Activated T-cell treated with anti-CD3 and anti-CD28 coated beads, Interleukin-2, amount 50 U/mL, for 4 hours (primary cell): Measurements from ENCODE around the gene MYCBP2. TPM values are rescaled to one million over a fixed set of nuclear protein-coding genes. Genes with fewer than 3 reads are reported as not detected.

Experiments used
- ATAC-seq, 2 donors: fragments of 200-7000 bp; cut with Tn5 transposase; one replicate each; pipeline ENCODE4 v1.10.0; 2021
- DNase-seq: peaks from one replicate; pipeline ENCODE4 v3.0.0-alpha.2; 2020
- H3K27me3 Mint-ChIP-seq: one replicate; pipeline ENCODE4 v1.8.0; 2021; ENCODE audit warnings: low read depth, mixed read lengths
- H3K36me3 Mint-ChIP-seq: one replicate; pipeline ENCODE4 v1.8.0; 2022; ENCODE audit warnings: mixed read lengths; ENCODE audit not compliant: insufficient read depth
- H3K4me1 Mint-ChIP-seq: one replicate; pipeline ENCODE4 v1.8.0; 2021; ENCODE audit warnings: low read depth, mixed read lengths
- H3K4me3 Mint-ChIP-seq: one replicate; pipeline ENCODE4 v1.8.0; 2021; ENCODE audit warnings: mild to moderate bottlenecking, moderate library complexity, mixed read lengths
- H3K9me3 Mint-ChIP-seq: one replicate; pipeline ENCODE4 v1.8.0; 2021; ENCODE audit warnings: mixed read lengths
- total RNA-seq, 3 donors: library from RNA; stranded (reverse); gene quantifications; one replicate each; pipeline ENCODE4 v1.2.1, GENCODE V29; 2021

The MYCBP2 gene, protein sequence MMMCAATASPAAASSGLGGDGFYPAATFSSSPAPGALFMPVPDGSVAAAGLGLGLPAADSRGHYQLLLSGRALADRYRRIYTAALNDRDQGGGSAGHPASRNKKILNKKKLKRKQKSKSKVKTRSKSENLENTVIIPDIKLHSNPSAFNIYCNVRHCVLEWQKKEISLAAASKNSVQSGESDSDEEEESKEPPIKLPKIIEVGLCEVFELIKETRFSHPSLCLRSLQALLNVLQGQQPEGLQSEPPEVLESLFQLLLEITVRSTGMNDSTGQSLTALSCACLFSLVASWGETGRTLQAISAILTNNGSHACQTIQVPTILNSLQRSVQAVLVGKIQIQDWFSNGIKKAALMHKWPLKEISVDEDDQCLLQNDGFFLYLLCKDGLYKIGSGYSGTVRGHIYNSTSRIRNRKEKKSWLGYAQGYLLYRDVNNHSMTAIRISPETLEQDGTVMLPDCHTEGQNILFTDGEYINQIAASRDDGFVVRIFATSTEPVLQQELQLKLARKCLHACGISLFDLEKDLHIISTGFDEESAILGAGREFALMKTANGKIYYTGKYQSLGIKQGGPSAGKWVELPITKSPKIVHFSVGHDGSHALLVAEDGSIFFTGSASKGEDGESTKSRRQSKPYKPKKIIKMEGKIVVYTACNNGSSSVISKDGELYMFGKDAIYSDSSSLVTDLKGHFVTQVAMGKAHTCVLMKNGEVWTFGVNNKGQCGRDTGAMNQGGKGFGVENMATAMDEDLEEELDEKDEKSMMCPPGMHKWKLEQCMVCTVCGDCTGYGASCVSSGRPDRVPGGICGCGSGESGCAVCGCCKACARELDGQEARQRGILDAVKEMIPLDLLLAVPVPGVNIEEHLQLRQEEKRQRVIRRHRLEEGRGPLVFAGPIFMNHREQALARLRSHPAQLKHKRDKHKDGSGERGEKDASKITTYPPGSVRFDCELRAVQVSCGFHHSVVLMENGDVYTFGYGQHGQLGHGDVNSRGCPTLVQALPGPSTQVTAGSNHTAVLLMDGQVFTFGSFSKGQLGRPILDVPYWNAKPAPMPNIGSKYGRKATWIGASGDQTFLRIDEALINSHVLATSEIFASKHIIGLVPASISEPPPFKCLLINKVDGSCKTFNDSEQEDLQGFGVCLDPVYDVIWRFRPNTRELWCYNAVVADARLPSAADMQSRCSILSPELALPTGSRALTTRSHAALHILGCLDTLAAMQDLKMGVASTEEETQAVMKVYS (N-terminal part only)
- total RNA-seq, result 10 to 100 TPM; 81.1 to 96.0 (median 88.3) TPM

DNA sequence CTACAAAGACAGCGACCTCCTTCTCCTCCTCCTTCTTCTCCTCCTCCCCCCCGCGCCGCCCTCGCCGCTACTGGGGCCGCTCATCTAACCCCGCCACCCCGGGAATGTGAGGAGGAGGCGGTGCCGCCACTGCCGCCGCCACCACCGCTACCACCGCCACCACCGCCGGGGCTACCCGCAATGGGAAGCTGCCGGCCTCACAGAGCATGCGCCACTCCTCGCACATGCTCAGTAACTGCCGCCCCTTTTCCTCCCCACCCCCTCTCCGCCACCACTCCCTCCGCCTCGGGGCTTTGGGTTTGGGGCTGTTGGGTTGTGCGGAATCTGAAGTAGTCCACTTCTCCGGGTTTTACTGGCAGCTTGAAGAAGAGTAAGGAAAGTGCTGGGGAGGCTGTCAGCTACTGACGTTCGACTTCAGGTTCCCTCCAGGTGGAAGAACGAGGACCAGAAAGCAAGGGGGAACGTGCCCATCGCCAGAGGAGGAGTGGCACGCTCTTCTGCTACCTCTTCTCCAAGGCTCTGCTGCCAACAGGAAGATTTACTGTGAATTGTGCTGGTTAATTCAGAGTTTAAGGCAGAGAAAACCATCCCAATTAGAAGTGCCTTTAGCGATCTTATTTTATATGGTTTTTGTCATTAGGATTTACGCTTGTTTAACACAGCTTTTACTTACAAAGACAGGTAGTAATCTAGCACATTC is at the start of gene MYCBP2:
Gene MYCBP2, minus strand, starts transcription at position 190 of the 700 bp plus-strand sequence. CDS start 319 bp downstream, outside the sequence.
- Mint-ChIP-seq H3K4me3 (peak within 1 kb of the TSS; percentile 96), H3K27me3 (no peaks in the 10 kb centered on the region), H3K4me1 (peaks cover 63% of the 10 kb centered on the region), H3K9me3 (no peaks in the 10 kb centered on the region), H3K36me3 (no peaks in the 10 kb centered on the region)
- peak; percentile 61 to 69 for ATAC-seq
- DNase-seq, result peak; percentile 97

DNA sequence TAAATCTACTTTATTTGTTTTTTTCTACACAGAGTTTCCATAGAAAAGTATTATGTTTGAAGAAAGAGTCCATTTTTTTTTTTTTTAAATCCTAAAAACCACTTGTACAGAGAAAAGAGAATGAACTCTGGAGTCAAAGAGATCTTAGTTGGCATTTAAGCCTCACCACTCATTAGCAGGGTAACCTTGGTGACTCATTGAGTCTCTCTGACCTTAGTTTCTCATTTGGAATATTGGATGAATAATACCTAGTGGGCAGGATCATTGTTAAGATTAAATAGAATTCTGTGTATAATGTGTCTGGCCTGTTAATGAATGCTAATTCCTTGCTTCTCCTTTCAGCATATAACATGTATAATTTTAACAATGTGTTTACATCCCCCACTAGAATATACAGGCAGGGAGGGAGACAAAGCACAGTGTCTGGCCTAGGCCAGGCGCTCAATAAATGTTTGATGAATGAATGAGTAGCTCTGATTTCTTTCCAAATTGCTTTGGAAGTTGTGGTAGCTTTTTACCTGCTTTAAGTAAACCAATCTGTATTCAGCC is 48.7 kb upstream of the MYCBP2 start:
- Mint-ChIP-seq H3K4me1 (peaks cover 6% of the 10 kb centered on the region), H3K4me3 (no peak overlapping the region), H3K36me3 (no peaks in the 10 kb centered on the region), H3K9me3 (no peaks in the 10 kb centered on the region), H3K27me3 (no peaks in the 10 kb centered on the region)
- DNase-seq, result no peak
- ATAC-seq, result no peak

DNA sequence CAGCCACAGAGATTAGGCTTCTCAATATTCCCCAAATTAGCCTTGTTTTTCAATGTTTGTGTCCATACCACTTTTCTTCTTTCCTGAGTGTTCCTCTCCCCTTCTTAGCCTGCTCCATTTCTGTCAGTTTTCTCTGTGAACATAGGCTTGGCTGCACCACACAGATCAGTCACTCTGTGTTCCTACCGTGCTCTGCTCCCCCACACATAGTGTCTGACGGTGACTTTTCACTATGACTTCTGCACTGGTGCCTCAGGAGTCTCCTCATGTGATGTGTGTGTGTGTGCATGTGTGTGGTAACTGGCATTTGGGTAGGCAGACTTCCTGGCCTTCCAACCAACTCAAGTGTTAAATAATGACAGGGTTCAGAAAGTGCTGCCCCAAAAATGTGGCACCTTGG is 47.9 kb upstream of the MYCBP2 start:
- H3K36me3 Mint-ChIP-seq, result no peaks in the 10 kb centered on the region
- no peaks in the 10 kb centered on the region for H3K9me3 Mint-ChIP-seq
- no peak overlapping the region for H3K4me3 Mint-ChIP-seq
- peaks cover 6% of the 10 kb centered on the region for H3K4me1 Mint-ChIP-seq
- DNase-seq (no peak), ATAC-seq (peak in 1 of 2 donors; percentile 38)
- H3K27me3 Mint-ChIP-seq, result no peaks in the 10 kb centered on the region

DNA sequence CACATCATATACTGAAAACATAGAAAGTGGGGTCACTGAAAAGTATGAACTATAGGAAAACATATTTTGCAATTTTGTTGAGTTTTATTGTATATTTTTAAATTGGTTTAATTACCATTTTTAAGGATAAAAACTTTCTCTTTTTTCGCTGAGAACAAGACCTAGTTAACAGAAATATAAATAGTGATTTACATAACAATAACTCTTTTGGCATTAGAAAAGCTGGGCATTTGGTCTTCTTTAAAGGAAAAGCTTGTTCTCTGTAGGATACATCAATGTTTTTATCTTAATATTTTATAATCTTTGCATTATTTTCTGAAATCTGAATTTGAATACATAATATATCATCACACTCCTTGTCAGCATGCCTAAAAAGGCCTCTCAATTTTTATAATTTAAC is 47.4 kb upstream of the MYCBP2 start:
- Mint-ChIP-seq H3K9me3 (no peaks in the 10 kb centered on the region), H3K27me3 (no peaks in the 10 kb centered on the region), H3K4me1 (peaks cover 6% of the 10 kb centered on the region), H3K4me3 (no peak overlapping the region), H3K36me3 (no peaks in the 10 kb centered on the region)
- ATAC-seq, result no peak
- DNase-seq, result no peak

DNA sequence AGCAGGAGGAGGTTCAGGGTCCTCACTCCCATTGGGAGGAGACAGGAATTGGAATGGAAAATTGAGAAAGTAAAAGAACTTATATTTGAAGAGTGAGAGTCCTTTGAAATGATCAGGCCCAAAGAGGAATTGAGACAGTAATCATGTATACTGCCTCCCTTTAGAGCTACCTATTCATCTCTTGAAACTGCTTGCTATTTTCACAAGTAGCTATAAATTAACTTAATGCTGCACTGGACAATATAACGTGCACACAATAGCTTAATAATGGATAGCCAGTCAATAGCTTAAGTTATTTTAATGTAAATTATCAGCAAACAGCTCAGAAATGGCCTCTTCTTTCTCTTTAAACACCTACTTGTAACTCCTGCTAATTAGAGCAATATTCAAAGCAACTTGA is 46.6 kb upstream of the MYCBP2 start:
- H3K4me3 Mint-ChIP-seq, result no peak overlapping the region
- no peaks in the 10 kb centered on the region for H3K36me3 Mint-ChIP-seq
- ATAC-seq, result no peak
- H3K9me3 Mint-ChIP-seq, result no peaks in the 10 kb centered on the region
- no peaks in the 10 kb centered on the region for H3K27me3 Mint-ChIP-seq
- no peak for DNase-seq
- peaks cover 6% of the 10 kb centered on the region for H3K4me1 Mint-ChIP-seq

DNA sequence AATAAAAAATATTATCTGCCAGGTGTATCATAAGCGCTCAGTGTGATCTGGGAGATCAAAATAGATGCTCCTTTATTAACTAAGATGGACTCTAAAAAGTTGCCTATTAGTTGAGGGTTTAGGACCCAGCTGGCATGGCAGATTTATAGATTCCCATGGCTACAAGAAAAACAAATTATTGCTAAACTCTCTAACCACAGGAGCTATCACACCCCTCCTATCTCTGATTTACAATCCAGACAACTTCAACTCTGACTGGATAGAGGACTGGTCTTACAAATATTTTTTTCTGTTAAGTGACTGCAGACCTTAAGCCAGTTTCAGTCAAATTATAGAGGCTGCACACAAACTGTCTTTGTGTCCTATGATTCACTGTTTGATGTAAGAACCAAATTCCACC is 45.4 kb upstream of the MYCBP2 start:
- Mint-ChIP-seq H3K36me3 (no peaks in the 10 kb centered on the region), H3K27me3 (no peaks in the 10 kb centered on the region), H3K9me3 (no peaks in the 10 kb centered on the region), H3K4me1 (peaks cover 6% of the 10 kb centered on the region), H3K4me3 (no peak overlapping the region)
- ATAC-seq (no peak), DNase-seq (no peak)

DNA sequence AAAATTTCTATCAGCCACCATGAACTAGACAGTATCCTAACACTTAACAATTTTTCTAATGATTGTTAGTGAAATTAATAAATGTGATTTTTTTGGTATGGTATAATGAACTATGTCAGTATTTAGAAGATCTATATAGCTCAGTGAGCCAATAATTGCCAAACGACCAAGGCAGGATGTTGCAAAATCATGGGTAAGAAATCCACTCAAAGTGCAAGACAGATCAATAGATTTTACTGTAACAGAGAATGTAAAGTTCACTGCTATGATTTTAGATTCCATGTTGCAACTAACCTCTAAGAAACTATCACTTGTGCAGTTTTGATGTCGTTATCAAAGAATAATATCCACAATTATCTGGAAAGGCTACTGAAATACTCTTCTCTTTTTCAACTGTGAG is 44.0 kb upstream of the MYCBP2 start:
- Mint-ChIP-seq H3K9me3 (no peaks in the 10 kb centered on the region), H3K4me1 (peaks cover 6% of the 10 kb centered on the region), H3K4me3 (no peak overlapping the region), H3K36me3 (no peaks in the 10 kb centered on the region), H3K27me3 (no peaks in the 10 kb centered on the region)
- ATAC-seq (no peak), DNase-seq (no peak)

DNA sequence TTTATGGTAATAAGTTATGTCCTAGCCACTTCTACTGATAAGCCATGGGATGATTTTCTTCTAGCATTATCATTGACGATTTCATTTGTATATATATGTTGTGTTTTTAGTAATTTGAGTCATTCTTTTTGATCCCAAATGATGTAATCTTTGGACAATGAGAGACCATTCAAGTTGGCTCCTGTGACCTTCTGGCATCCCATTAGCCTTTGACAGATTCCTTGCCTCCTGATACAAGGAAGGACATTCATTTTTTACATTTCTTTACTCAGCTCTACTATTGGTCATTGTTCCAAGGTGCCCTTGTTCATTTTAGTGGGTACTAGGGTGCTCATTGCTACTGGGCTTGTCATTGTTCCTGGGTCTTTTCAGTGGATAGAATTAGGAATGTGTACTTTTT is 35.3 kb upstream of the MYCBP2 start:
- H3K27me3 Mint-ChIP-seq, result no peaks in the 10 kb centered on the region

DNA sequence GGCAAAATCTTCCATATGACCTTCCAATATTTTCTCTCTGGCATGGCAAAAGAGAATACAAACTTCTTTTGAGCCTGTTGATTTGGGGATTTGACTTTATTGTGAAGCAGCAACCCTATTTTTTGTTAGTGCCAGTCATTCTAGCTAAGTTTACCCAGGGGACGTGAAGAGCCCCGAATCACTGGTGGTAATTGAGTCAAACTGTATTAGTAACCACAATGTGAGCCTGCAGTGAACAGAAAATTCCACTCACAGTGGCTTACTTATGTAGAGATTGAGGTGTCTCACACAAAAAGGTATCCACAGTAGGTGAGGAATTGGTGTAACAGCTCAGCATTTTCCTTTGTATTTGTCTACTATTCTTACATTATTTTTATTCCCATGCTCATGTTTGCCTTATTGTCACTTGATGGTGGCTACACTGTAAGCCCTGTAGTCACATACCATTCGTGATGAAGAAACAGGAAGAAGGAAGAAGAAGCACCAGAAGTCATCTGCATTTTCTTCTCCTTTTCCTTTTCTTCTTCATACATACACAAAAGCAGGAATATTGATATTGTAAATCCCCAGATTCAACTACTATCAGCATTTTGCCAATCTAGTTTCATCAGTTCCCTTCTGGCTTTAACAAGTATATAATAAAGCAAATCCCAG is 33.3 kb upstream of the MYCBP2 start:
- H3K4me1 Mint-ChIP-seq, result no peaks in the 10 kb centered on the region
- no peaks in the 10 kb centered on the region for H3K9me3 Mint-ChIP-seq
- no peak overlapping the region for H3K4me3 Mint-ChIP-seq
- H3K36me3 Mint-ChIP-seq, result no peaks in the 10 kb centered on the region
- no peaks in the 10 kb centered on the region for H3K27me3 Mint-ChIP-seq
- no peak for ATAC-seq
- DNase-seq, result no peak

More for the DNA sequence above, 35.3 kb upstream of the MYCBP2 start:
- Mint-ChIP-seq H3K36me3 (no peaks in the 10 kb centered on the region), H3K4me1 (no peaks in the 10 kb centered on the region), H3K4me3 (no peak overlapping the region), H3K9me3 (no peaks in the 10 kb centered on the region)
- ATAC-seq (no peak), DNase-seq (no peak)

DNA sequence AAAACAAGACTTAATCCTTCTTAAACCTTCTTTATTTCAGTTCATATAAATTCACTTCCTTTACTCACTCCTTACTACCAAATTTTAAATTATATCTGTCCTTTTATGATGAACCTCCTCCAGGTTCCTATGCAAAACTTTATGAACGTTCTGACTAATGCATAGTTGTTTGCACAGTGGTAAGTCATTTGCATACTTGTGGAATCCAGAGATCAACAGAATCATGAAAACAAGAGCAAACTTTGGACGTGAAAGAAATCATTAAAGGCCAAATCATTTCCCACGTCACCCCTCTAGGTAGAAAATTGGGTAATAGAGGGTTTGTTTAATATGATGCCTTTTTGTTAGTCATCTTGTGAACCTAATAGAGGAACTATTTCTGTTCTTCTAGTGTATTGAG is 32.3 kb upstream of the MYCBP2 start:
- DNase-seq (no peak), ATAC-seq (no peak)
- Mint-ChIP-seq H3K4me1 (peaks cover 6% of the 10 kb centered on the region), H3K27me3 (no peaks in the 10 kb centered on the region), H3K4me3 (no peak overlapping the region), H3K36me3 (no peaks in the 10 kb centered on the region), H3K9me3 (no peaks in the 10 kb centered on the region)

DNA sequence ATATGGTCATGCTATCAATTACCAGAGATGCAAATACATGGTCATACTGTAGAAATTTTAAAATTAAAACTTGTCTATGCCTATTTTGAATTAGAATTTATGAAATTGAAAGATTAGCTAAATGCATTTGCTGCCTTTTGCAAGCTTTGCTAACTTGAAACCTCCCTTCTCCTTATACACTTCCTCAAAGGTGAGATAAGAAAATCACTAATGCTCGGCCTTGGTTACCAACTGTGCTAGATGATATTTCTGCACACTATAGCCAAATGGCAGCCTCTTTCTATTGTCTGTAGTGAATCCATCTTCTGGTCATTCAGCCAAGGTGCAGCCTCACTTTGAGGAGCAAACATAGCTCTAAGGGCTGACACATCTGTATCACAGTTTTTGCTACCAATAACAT is 31.1 kb upstream of the MYCBP2 start:
- DNase-seq (no peak), ATAC-seq (no peak)
- Mint-ChIP-seq H3K27me3 (no peaks in the 10 kb centered on the region), H3K4me1 (peaks cover 14% of the 10 kb centered on the region), H3K9me3 (no peaks in the 10 kb centered on the region), H3K4me3 (no peak overlapping the region), H3K36me3 (no peaks in the 10 kb centered on the region)

DNA sequence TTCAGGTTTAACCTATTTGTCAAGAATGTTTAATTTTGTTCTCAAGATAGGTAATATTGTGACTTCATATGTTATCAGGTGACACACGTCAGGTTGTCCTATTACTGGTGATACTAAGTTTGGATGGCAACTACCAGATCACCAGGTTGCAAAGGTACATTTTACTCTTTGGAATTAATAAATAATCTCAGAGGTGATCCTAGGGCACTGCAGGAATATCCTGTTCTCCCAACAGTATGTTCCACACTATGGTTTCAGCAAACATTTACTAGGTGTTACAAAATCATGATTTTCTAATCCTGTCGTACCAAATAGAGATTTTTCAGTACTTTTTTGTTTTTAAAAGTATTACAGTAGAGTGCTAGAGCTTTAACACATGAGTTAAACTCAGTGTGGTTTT is 29.3 kb upstream of the MYCBP2 start:
- Mint-ChIP-seq H3K27me3 (no peaks in the 10 kb centered on the region), H3K4me3 (no peak overlapping the region), H3K36me3 (no peaks in the 10 kb centered on the region)

DNA sequence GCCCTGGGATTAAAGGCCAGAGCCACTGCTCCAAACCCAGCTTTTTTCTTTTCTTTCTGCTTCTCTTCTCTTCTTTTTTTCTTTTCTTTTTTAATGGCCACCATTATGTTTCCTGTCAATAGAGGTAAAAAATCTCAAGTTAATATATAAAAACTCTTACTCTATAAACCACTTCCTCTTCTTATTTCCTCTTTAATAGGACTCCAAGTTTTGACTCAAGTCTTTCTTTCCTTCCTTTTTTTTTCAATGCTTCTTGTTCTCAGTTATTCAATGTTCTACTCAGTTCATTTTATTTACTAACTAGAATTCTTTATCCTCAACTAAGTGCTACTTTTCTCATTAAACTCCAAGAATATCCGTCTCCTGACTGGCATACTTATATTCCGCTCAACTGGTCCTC is 27.1 kb upstream of the MYCBP2 start:
- no peaks in the 10 kb centered on the region for H3K9me3 Mint-ChIP-seq
- no peaks in the 10 kb centered on the region for H3K27me3 Mint-ChIP-seq
- H3K4me1 Mint-ChIP-seq, result peaks cover 14% of the 10 kb centered on the region
- DNase-seq, result no peak
- H3K4me3 Mint-ChIP-seq, result no peak overlapping the region
- ATAC-seq, result no peak
- H3K36me3 Mint-ChIP-seq, result no peaks in the 10 kb centered on the region

More for the DNA sequence above, 29.3 kb upstream of the MYCBP2 start:
- H3K9me3 Mint-ChIP-seq, result no peaks in the 10 kb centered on the region
- DNase-seq (no peak), ATAC-seq (no peak)
- peaks cover 14% of the 10 kb centered on the region for H3K4me1 Mint-ChIP-seq
